ENCODE results near the gene OLFML1.

OLFML1 gene

GRCh38 chr11:7538466-7539454, 53.5 kb downstream of the OLFML1 start:
- no peaks in the 10 kb centered on the region for H3K4me1 ChIP-seq (ENCODE audit: control insufficient read depth, insufficient read depth, low read length)
- H3K9me3 ChIP-seq (ENCODE audit: control insufficient read depth, low read length): no peaks in the 10 kb centered on the region
- H3K4me3 ChIP-seq (ENCODE audit: insufficient read depth, low read depth, low read length): no peak overlapping the region
- H3K27me3 ChIP-seq (ENCODE audit: control insufficient read depth, insufficient read depth, low read length, poor library complexity, severe bottlenecking): no peaks in the 10 kb centered on the region
- no peaks in the 10 kb centered on the region for H3K36me3 ChIP-seq (ENCODE audit: control insufficient read depth, insufficient read depth, low read length)
- WGBS, 2 experiments: 89 to 91% methylated on average over 12 of the region's 12 CpGs
- no peak overlapping the region for H3K27ac ChIP-seq (ENCODE audit: insufficient read depth, low read depth, low read length, poor library complexity, severe bottlenecking)

GRCh38 chr11:7540830-7541555, 55.7 kb downstream of the OLFML1 start:
- H3K4me1 ChIP-seq (ENCODE audit: control insufficient read depth, insufficient read depth, low read length): no peaks in the 10 kb centered on the region
- H3K4me3 ChIP-seq (ENCODE audit: insufficient read depth, low read depth, low read length): no peak overlapping the region
- no peaks in the 10 kb centered on the region for H3K9me3 ChIP-seq (ENCODE audit: control insufficient read depth, low read length)
- no peaks in the 10 kb centered on the region for H3K27me3 ChIP-seq (ENCODE audit: control insufficient read depth, insufficient read depth, low read length, poor library complexity, severe bottlenecking)
- no peak overlapping the region for H3K27ac ChIP-seq (ENCODE audit: insufficient read depth, low read depth, low read length, poor library complexity, severe bottlenecking)
- WGBS, 2 experiments: 93 to 95% methylated on average over 8 of the region's 8 CpGs
- no peaks in the 10 kb centered on the region for H3K36me3 ChIP-seq (ENCODE audit: control insufficient read depth, insufficient read depth, low read length)

GRCh38 chr11:7543302-7543701, 58.0 kb downstream of the OLFML1 start:
- WGBS, 2 experiments: 89 to 100% methylated on average over 1 of the region's 1 CpG
- H3K27ac ChIP-seq (ENCODE audit: insufficient read depth, low read depth, low read length, poor library complexity, severe bottlenecking): no peak overlapping the region
- no peaks in the 10 kb centered on the region for H3K9me3 ChIP-seq (ENCODE audit: control insufficient read depth, low read length)
- H3K4me1 ChIP-seq (ENCODE audit: control insufficient read depth, insufficient read depth, low read length): no peaks in the 10 kb centered on the region
- H3K36me3 ChIP-seq (ENCODE audit: control insufficient read depth, insufficient read depth, low read length): no peaks in the 10 kb centered on the region
- no peak overlapping the region for H3K4me3 ChIP-seq (ENCODE audit: insufficient read depth, low read depth, low read length)
- H3K27me3 ChIP-seq (ENCODE audit: control insufficient read depth, insufficient read depth, low read length, poor library complexity, severe bottlenecking): no peaks in the 10 kb centered on the region

GRCh38 chr11:7544021-7544420, 58.7 kb downstream of the OLFML1 start:
- no peaks in the 10 kb centered on the region for H3K36me3 ChIP-seq (ENCODE audit: control insufficient read depth, insufficient read depth, low read length)
- H3K27me3 ChIP-seq (ENCODE audit: control insufficient read depth, insufficient read depth, low read length, poor library complexity, severe bottlenecking): no peaks in the 10 kb centered on the region
- no peak overlapping the region for H3K27ac ChIP-seq (ENCODE audit: insufficient read depth, low read depth, low read length, poor library complexity, severe bottlenecking)
- no peak overlapping the region for H3K4me3 ChIP-seq (ENCODE audit: insufficient read depth, low read depth, low read length)
- no peaks in the 10 kb centered on the region for H3K4me1 ChIP-seq (ENCODE audit: control insufficient read depth, insufficient read depth, low read length)
- WGBS, 2 experiments: 95 to 97% methylated on average over 3 of the region's 3 CpGs
- H3K9me3 ChIP-seq (ENCODE audit: control insufficient read depth, low read length): no peaks in the 10 kb centered on the region

- Histone ChIP-seq H3K36me3 (ENCODE audit: control insufficient read depth, insufficient read depth, low read length) (no peaks in the 10 kb centered on the region), H3K4me1 (ENCODE audit: control insufficient read depth, insufficient read depth, low read length) (no peaks in the 10 kb centered on the region), H3K9me3 (ENCODE audit: control insufficient read depth, low read length) (no peaks in the 10 kb centered on the region), H3K27me3 (ENCODE audit: control insufficient read depth, insufficient read depth, low read length, poor library complexity, severe bottlenecking) (no peaks in the 10 kb centered on the region), H3K4me3 (ENCODE audit: insufficient read depth, low read depth, low read length) (no peak overlapping the region), H3K27ac (ENCODE audit: insufficient read depth, low read depth, low read length, poor library complexity, severe bottlenecking) (no peak overlapping the region)
- WGBS, 2 experiments: 88% methylated on average over 3 to 4 of the region's 4 CpGs
Observed at GRCh38 chr11:7545611-7546010, 60.3 kb downstream of the OLFML1 start.

GRCh38 chr11:7546324-7546791, 61.1 kb downstream of the OLFML1 start:
- Histone ChIP-seq H3K4me3 (ENCODE audit: insufficient read depth, low read depth, low read length) (no peak overlapping the region), H3K4me1 (ENCODE audit: control insufficient read depth, insufficient read depth, low read length) (no peaks in the 10 kb centered on the region), H3K36me3 (ENCODE audit: control insufficient read depth, insufficient read depth, low read length) (no peaks in the 10 kb centered on the region), H3K27ac (ENCODE audit: insufficient read depth, low read depth, low read length, poor library complexity, severe bottlenecking) (no peak overlapping the region), H3K27me3 (ENCODE audit: control insufficient read depth, insufficient read depth, low read length, poor library complexity, severe bottlenecking) (no peaks in the 10 kb centered on the region), H3K9me3 (ENCODE audit: control insufficient read depth, low read length) (no peaks in the 10 kb centered on the region)
- 92 to 93% methylated on average over 3 of the region's 3 CpGs for WGBS, 2 experiments

GRCh38 chr11:7547687-7548086, 62.4 kb downstream of the OLFML1 start:
- no peak overlapping the region for H3K27ac ChIP-seq (ENCODE audit: insufficient read depth, low read depth, low read length, poor library complexity, severe bottlenecking)
- H3K9me3 ChIP-seq (ENCODE audit: control insufficient read depth, low read length): no peaks in the 10 kb centered on the region
- H3K27me3 ChIP-seq (ENCODE audit: control insufficient read depth, insufficient read depth, low read length, poor library complexity, severe bottlenecking): no peaks in the 10 kb centered on the region
- no peak overlapping the region for H3K4me3 ChIP-seq (ENCODE audit: insufficient read depth, low read depth, low read length)
- no peaks in the 10 kb centered on the region for H3K36me3 ChIP-seq (ENCODE audit: control insufficient read depth, insufficient read depth, low read length)
- H3K4me1 ChIP-seq (ENCODE audit: control insufficient read depth, insufficient read depth, low read length): no peaks in the 10 kb centered on the region
- WGBS, 2 experiments: 89 to 90% methylated on average over 4 of the region's 4 CpGs

GRCh38 chr11:7548659-7549274, 63.5 kb downstream of the OLFML1 start:
- WGBS, 2 experiments: 48 to 53% methylated on average over 7 of the region's 7 CpGs

GRCh38 chr11:7549681-7550080, 64.4 kb downstream of the OLFML1 start:
- H3K9me3 ChIP-seq (ENCODE audit: control insufficient read depth, low read length): no peaks in the 10 kb centered on the region
- H3K27me3 ChIP-seq (ENCODE audit: control insufficient read depth, insufficient read depth, low read length, poor library complexity, severe bottlenecking): no peaks in the 10 kb centered on the region
- no peaks in the 10 kb centered on the region for H3K36me3 ChIP-seq (ENCODE audit: control insufficient read depth, insufficient read depth, low read length)
- no peak overlapping the region for H3K4me3 ChIP-seq (ENCODE audit: insufficient read depth, low read depth, low read length)
- H3K27ac ChIP-seq (ENCODE audit: insufficient read depth, low read depth, low read length, poor library complexity, severe bottlenecking): no peak overlapping the region
- H3K4me1 ChIP-seq (ENCODE audit: control insufficient read depth, insufficient read depth, low read length): no peaks in the 10 kb centered on the region
- WGBS, 2 experiments: 86% methylated on average over 4 of the region's 4 CpGs

More at GRCh38 chr11:7548659-7549274, 63.5 kb downstream of the OLFML1 start:
- Histone ChIP-seq H3K4me1 (ENCODE audit: control insufficient read depth, insufficient read depth, low read length) (no peaks in the 10 kb centered on the region), H3K27ac (ENCODE audit: insufficient read depth, low read depth, low read length, poor library complexity, severe bottlenecking) (no peak overlapping the region), H3K36me3 (ENCODE audit: control insufficient read depth, insufficient read depth, low read length) (no peaks in the 10 kb centered on the region), H3K4me3 (ENCODE audit: insufficient read depth, low read depth, low read length) (no peak overlapping the region), H3K9me3 (ENCODE audit: control insufficient read depth, low read length) (no peaks in the 10 kb centered on the region), H3K27me3 (ENCODE audit: control insufficient read depth, insufficient read depth, low read length, poor library complexity, severe bottlenecking) (no peaks in the 10 kb centered on the region)

- H3K36me3 ChIP-seq (ENCODE audit: control insufficient read depth, insufficient read depth, low read length): no peaks in the 10 kb centered on the region
- no peaks in the 10 kb centered on the region for H3K4me1 ChIP-seq (ENCODE audit: control insufficient read depth, insufficient read depth, low read length)
- H3K9me3 ChIP-seq (ENCODE audit: control insufficient read depth, low read length): no peaks in the 10 kb centered on the region
- H3K27ac ChIP-seq (ENCODE audit: insufficient read depth, low read depth, low read length, poor library complexity, severe bottlenecking): no peak overlapping the region
- no peaks in the 10 kb centered on the region for H3K27me3 ChIP-seq (ENCODE audit: control insufficient read depth, insufficient read depth, low read length, poor library complexity, severe bottlenecking)
- 100% methylated on average over 1 of the region's 1 CpG for WGBS, 2 experiments
- H3K4me3 ChIP-seq (ENCODE audit: insufficient read depth, low read depth, low read length): no peak overlapping the region
Observed at GRCh38 chr11:7551571-7551970, 66.3 kb downstream of the OLFML1 start.
